ENCODE results near the gene AOC1.
"Not testable (repeated sequence)": the region's sequence is repeated elsewhere in the genome, so short reads cannot be mapped to it uniquely, and the experiment has no call there.

Gene AOC1

DNA sequence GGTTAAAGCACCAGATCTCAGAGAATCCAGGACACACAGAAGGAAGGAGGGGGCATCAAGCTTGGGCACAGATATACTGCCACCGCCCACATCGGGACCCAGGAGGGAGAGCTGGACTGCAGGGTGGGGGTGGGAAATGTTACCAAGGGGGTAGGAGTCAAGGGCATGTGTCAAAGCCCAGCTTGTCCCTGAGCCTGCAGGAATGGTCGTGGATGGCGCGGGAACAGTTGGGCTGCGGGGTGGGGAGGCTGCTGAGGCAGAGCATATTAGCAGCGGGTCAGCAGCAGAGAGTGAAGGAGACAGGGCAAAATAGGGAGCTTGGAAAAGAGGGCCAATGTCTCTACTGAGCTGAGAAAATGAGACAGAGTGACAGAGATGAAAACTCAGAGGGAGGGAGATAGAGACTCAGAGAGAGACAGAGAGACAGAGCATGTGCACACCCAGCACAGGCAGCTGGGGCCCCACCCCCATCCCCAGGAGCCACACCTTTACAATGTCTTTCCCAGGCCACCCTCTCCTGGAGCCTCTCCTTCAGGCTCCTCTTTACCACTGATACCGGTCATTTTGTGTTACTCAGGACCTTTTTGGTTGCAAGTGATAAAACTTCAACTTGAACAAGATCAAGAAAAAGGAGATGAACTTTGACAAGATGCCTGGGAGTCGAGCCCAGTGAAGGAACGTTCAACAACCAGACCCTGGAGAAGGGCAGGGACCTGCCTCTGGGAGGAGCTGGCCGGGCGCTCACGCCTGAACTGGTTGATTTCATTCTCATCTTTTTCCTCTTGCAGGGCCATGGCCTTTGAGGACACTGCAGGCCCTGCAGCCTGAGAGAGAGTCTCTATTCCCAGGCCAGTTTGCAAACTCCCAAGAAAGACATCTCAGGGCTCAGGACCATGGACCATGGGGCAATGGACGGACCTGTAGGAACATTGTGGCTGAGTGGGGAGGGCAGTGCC lies 50.0 kb downstream of the AOC1 start:
- DNase-seq (ENCODE audit: low read depth): no peak
- H3K4me3 ChIP-seq (ENCODE audit: low read depth, low read length): no peak overlapping the region
- in situ Hi-C loops (cut with HindIII; ENCODE audit: low sequenced_read_pairs): no loop called here
- TF ChIP-seq, protein P1, sequence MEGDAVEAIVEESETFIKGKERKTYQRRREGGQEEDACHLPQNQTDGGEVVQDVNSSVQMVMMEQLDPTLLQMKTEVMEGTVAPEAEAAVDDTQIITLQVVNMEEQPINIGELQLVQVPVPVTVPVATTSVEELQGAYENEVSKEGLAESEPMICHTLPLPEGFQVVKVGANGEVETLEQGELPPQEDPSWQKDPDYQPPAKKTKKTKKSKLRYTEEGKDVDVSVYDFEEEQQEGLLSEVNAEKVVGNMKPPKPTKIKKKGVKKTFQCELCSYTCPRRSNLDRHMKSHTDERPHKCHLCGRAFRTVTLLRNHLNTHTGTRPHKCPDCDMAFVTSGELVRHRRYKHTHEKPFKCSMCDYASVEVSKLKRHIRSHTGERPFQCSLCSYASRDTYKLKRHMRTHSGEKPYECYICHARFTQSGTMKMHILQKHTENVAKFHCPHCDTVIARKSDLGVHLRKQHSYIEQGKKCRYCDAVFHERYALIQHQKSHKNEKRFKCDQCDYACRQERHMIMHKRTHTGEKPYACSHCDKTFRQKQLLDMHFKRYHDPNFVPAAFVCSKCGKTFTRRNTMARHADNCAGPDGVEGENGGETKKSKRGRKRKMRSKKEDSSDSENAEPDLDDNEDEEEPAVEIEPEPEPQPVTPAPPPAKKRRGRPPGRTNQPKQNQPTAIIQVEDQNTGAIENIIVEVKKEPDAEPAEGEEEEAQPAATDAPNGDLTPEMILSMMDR (IDR thresholded peaks at IDR 0.05; ENCODE audit: low read depth, low read length, missing control alignments): no peak

DNA sequence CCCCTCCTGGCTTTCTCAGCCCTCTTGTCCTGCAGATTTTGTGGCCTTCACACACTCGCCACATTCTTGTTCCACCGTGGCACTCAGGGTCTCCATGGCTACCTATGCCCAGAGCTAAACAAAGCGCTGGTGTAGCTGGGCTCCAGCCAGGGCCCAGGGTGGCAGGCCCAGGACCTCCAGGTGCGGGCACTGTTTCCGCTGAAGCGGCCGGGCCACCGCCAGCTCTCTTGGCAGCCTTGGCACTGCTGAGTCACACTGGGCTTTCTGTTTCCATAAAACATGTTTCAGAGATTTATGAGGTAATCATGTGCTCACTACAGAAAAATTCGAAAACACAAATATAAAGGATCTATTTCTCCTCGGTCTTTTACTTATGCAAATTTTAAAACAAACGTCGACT lies 51.3 kb downstream of the AOC1 start:
- peak; percentile 59 for DNase-seq (ENCODE audit: low read depth)
- TF ChIP-seq, protein P1 (IDR thresholded peaks at IDR 0.05; ENCODE audit: low read depth, low read length, missing control alignments): no peak
- in situ Hi-C loops (cut with HindIII; ENCODE audit: low sequenced_read_pairs): no loop called here
- H3K4me3 ChIP-seq (ENCODE audit: low read depth, low read length): no peak overlapping the region

DNA sequence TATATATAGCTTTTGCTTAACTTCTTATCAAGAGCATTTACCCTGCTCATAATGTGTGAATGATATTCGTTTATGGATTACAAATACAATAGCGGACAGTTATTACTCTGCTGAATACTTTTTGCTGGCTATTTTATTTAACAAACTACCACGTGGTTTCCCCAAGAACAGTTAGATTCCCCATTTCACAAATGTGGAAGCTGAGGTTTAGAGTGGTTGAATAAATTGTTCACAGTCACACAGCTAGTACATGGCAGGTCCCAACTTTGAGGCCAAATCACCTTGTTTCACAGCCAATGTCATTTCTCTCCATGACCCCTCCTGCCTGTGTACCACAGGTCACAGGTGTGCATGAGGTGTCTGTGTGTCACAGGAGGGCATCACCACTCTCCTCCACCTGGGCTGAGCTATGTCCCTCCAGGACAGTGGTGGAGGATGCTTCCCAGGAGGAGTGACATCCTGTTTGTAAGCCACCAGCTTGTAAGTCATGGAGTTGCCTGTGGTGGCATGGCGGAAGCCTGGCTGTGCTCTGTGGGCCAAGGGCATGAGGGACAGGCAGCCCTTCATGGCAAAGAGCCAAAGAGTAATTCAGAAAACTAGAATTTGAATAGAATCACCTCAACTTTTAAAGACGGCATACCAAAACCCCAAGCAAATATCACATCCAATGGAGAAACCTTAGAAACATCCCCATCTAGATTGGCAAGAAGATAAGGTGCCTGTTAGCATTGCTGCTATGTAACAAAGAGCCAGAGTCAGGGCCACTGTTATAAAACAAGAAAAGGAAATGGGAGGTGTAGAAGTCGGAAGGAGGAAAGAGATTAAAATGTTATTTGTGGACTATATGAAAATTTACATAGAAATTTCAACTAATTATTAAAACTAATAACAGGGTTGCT lies 51.9 kb downstream of the AOC1 start:
- TF ChIP-seq, protein P1 (IDR thresholded peaks at IDR 0.05; ENCODE audit: low read depth, low read length, missing control alignments): no peak
- no peak for DNase-seq (ENCODE audit: low read depth)
- in situ Hi-C loops (cut with HindIII; ENCODE audit: low sequenced_read_pairs): no loop called here

DNA sequence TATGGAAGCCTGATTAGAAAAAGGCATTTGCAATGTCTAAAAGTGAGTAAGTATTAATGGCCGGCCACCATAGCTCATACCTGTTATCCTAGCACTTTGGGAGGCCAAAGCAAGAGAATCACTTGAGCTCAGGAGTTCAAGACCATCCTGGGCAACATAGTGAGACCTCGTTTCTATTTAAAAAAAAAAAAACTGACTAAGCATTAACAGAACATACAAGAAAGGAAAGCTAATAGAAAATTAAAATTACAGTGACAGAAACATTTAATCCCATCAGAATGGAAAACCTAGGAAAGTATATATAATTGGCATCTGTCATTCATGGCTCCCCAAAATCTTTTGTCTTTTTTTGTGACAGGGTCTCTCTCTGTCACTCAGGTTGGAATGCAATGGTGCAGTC lies 55.9 kb downstream of the AOC1 start:
- DNase-seq (ENCODE audit: low read depth): no peak
- TF ChIP-seq, protein P1 (IDR thresholded peaks at IDR 0.05; ENCODE audit: low read depth, low read length, missing control alignments): no peak
- no peak overlapping the region for H3K4me3 ChIP-seq (ENCODE audit: low read depth, low read length)
- in situ Hi-C loops (cut with HindIII; ENCODE audit: low sequenced_read_pairs): no loop called here

More for the DNA sequence above, 51.9 kb downstream of the AOC1 start:
- H3K4me3 ChIP-seq (ENCODE audit: low read depth, low read length): no peak overlapping the region

DNA sequence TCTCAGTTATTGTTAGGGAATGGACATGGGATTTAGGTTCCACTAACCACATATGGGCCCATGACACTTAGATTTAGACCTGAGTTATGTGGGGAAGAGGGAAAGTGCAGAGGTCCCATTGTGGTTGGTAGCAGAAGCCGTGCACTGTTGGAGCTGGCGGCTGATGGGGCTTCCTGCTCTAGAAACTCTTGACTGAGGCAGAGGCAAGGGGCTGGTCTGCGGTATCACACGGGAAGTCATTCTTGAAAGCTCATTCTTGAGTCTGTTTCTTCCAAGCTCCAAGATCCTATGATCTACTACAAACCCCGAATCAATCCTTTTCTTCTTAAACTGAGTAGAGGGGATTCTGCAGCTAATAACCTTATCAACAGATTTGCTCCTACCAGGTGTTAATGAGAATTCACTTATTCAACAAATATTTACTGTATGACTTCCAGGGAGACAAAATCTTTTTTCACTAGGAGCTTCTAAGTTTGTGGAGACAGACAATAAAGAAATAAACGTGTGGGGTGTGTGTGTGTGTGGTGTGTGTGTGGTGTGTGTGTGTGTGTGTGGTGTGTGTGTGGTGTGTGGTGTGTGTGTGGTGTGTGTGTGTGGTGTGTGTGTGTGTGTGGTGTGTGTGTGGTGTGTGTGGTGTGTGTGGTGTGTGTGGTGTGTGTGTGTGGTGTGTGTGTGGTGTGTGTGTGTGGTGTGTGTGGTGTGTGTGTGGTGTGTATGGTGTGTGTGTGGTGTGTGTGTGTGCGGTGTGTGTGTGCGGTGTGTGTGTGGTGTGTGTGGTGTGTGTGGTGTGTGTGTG lies 57.1 kb downstream of the AOC1 start:
- in situ Hi-C loops (cut with HindIII; ENCODE audit: low sequenced_read_pairs): no loop called here
- no peak overlapping the region for H3K4me3 ChIP-seq (ENCODE audit: low read depth, low read length)
- TF ChIP-seq, protein P1 (IDR thresholded peaks at IDR 0.05; ENCODE audit: low read depth, low read length, missing control alignments): no peak
- no peak for DNase-seq (ENCODE audit: low read depth)

DNA sequence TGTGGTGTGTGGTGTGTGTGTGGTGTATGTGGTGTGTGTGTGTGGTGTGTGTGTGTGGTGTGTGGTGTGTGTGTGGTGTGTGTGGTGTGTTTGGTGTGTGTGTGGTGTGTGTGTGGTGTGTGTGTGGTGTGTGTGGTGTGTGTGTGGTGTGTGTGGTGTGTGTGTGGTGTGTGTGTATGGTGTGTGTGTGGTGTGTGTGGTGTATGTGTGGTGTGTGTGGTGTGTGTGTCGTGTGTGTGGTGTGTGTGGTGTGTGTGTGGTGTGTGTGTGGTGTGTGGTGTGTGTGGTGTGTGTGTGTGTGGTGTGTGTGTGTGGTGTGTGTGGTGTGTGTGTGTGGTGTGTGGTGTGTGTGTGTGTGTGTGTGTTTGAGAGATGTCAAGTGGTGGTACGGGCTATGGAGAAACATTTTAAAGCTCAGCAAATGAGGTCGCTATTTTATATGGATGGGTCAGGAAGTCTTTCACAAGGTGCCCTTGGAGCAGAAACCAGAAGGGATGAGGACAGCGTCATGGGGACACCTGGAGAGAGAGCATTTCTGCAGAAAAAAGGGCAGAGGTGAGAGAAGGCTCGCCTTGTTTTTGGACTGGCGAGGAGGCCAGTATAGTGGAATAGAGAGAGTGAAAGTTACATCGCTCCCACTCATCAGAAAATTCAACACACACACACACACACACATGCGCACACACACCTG lies 58.1 kb downstream of the AOC1 start:
- H3K4me3 ChIP-seq (ENCODE audit: low read depth, low read length); in situ Hi-C loops (cut with HindIII; ENCODE audit: low sequenced_read_pairs); DNase-seq (ENCODE audit: low read depth): not testable (repeated sequence)

Measured in astrocyte of the cerebellum (primary cell).